ENCODE results near the gene HLCS. TPM values are rescaled to one million over a fixed set of nuclear protein-coding genes. Genes with fewer than 3 reads are reported as not detected.

Gene HLCS
- total RNA-seq, 1 experiment from 2014 or later = 13.0 TPM

DNA sequence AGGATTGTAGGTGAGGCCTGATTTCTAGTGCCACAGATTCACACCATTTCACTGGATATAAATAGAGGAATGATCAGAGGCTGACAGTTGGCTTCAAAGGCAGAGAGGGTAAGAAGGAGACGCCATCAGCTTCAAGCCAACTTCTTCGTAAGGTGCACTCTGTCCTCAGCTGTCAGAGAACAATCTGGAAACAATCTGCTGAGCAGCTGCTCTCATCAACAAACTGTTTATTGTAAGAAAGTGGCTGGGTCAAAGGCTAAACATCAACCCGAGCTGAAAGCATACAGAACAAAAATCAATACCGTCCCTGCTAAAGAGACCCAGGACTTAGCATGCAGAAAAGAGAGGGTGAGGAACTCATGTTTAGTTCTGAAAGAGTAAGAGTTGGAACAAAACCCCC is 48.2 kb downstream of the HLCS start:
- Histone ChIP-seq H3K27me3 (ENCODE audit: control insufficient read depth, insufficient read depth, low read length) (no peaks in the 10 kb centered on the region), H3K36me3 (replicated peaks; ENCODE audit: control insufficient read depth, insufficient read depth, low read length) (no peaks in the 10 kb centered on the region), H3K4me3 (ENCODE audit: insufficient read depth, low read depth, low read length) (no peak overlapping the region)
- DNase-seq = no peak

DNA sequence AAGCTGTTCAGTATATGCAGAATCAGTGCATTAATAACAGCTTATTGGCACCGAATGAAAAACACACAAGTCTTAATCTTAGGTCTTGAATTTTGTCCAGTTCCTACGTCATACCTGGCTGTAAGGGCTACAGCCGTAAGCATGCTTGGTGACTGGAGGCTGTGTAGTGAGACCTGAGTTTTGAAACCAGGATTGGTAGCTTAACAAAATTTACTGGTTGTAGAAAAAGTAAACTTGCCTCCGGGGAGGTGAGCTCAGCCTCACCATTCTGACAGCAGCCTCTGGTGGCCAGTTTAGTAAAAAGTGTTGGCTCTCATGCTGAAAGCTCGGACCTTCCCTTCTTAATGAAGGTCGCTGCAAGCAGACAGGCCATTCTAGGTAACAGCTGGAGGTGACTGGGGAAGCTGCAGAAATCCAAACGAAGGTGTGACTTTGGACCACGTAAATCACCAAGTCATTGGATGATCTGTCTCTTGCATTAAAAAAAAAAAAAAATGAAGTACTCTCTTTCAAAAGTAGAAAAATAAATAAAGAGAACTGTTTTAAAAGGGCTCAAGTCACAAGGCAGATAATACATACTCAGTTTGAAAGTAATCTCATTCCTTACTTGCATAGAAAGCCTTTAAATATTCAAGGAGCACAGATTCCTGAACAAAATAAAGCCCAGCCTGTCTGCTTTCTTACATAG is 48.9 kb downstream of the HLCS start:
- DNase-seq = peak; percentile 77
- no peaks in the 10 kb centered on the region for H3K36me3 ChIP-seq (replicated peaks; ENCODE audit: control insufficient read depth, insufficient read depth, low read length)
- no peaks in the 10 kb centered on the region for H3K27me3 ChIP-seq (ENCODE audit: control insufficient read depth, insufficient read depth, low read length)
- no peak overlapping the region for H3K4me3 ChIP-seq (ENCODE audit: insufficient read depth, low read depth, low read length)

DNA sequence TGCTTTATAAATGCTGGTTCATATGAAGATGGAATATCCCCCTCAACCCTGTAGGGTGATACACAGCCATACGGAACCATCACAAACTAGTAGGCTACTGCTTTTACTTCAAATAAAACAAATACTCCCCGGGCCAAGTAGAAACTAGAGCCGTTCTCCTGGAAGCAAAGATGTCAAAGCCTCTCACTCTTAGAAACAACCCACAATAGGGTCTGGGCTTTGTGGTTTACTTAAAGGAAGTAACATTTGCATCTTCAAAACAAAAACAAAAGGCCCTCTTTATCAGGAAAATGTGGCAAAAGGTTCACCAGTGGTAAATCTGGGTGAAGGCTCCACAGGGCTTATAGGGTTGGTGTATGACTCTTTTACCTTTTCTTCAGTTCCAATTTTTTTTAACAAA is 49.8 kb downstream of the HLCS start:
- no peak overlapping the region for H3K4me3 ChIP-seq (ENCODE audit: insufficient read depth, low read depth, low read length)
- DNase-seq = no peak
- H3K36me3 ChIP-seq (replicated peaks; ENCODE audit: control insufficient read depth, insufficient read depth, low read length) = no peaks in the 10 kb centered on the region
- H3K27me3 ChIP-seq (ENCODE audit: control insufficient read depth, insufficient read depth, low read length) = no peaks in the 10 kb centered on the region

DNA sequence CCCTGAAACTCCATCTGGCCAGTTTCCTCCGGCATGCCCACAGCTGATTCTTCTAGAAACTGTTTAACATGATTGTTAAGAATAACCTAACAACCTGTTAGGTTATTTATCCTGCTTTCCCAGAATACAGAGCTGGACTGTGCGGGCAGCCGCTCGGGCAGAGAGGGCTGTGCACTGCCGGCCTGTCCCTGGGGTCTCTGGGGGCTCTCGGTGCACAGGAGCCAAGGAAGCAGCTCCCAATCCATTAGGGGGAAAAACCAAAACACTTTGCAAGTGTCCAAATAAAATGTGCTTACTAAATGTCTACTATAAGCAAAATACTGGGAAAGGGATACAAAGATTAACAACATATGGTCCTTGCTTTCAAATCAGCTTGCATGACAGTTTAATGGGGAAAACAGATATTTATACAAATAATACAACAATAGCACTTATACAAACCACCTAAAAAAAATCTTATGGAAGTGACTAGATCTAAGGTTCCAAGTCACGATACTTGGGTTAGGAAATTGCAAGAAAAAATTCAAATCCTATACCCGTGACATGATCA is 50.7 kb downstream of the HLCS start:
- no peak for DNase-seq
- no peak overlapping the region for H3K4me3 ChIP-seq (ENCODE audit: insufficient read depth, low read depth, low read length)
- H3K27me3 ChIP-seq (ENCODE audit: control insufficient read depth, insufficient read depth, low read length) = no peaks in the 10 kb centered on the region
- no peaks in the 10 kb centered on the region for H3K36me3 ChIP-seq (replicated peaks; ENCODE audit: control insufficient read depth, insufficient read depth, low read length)

DNA sequence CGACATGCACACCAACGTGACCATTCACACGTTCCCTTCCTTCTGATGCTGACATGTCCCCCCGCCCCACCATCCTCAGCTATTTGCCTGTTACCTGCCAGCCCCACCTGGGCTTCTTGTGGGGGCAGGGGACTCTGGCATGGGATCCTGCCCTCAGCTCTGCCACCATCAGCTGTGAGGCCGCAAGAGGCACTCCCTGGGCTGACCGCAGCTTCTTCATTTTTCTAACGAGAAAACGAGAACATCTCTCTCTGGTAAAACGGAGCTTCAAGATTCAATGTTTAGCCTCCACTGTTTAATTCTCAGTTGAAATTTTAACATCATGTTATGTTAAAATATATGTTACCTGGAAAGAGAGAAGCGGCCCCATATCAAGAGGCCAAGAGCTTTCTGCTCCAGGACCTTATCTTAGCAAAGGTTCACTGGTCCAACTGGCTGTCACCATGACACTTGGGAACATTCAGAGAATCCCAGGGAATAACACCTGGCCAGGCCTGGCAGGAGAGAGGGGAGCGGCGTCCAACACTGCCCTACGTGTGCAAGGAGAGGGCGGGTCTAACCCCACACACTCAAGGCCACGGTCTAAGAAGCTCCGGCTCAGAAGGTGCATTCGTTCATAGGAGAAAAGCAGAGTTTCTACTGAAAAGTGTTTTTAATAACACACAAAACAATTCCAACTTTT is 51.3 kb downstream of the HLCS start:
- Histone ChIP-seq H3K27me3 (ENCODE audit: control insufficient read depth, insufficient read depth, low read length) (no peaks in the 10 kb centered on the region), H3K36me3 (replicated peaks; ENCODE audit: control insufficient read depth, insufficient read depth, low read length) (no peaks in the 10 kb centered on the region), H3K4me3 (ENCODE audit: insufficient read depth, low read depth, low read length) (no peak overlapping the region)
- no peak for DNase-seq

DNA sequence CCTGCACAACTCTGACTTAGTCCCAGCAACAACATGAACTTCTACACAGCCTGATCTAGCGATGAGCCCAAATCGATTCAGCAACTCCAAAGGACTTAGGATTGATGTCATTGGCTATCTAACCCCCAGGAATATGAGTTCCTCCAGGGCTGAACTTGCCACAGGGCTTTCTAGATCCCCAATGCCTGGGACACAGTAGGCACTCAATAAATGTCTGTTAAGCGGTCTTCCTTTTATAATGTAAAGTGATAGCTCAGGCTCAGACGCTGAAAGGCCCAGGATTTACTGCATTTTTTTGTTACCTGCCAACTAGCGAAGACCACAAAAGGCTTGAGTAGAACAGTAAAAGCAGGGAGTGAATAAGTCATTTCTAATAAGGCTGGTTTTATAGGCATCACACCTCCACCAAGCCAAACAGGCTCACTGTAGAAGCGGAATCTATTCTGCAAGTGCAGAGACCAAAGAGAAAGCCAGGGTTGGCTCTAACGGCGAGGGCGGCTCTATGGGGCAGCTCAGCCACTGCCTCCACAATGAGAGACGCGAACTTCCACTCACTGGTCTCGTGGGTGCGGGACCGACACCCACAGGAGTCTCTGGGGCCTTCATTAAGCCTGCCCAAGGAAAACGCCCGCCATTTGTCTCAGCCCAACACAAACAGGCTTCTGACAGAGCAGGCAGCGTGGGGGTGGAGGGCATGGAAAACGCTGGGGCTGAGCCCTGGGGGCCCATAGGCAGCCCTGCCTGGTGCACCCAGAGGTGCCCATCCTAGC is 52.0 kb downstream of the HLCS start:
- DNase-seq = peak; percentile 46
- Histone ChIP-seq H3K27me3 (ENCODE audit: control insufficient read depth, insufficient read depth, low read length) (no peaks in the 10 kb centered on the region), H3K36me3 (replicated peaks; ENCODE audit: control insufficient read depth, insufficient read depth, low read length) (no peaks in the 10 kb centered on the region), H3K4me3 (ENCODE audit: insufficient read depth, low read depth, low read length) (no peak overlapping the region)

DNA sequence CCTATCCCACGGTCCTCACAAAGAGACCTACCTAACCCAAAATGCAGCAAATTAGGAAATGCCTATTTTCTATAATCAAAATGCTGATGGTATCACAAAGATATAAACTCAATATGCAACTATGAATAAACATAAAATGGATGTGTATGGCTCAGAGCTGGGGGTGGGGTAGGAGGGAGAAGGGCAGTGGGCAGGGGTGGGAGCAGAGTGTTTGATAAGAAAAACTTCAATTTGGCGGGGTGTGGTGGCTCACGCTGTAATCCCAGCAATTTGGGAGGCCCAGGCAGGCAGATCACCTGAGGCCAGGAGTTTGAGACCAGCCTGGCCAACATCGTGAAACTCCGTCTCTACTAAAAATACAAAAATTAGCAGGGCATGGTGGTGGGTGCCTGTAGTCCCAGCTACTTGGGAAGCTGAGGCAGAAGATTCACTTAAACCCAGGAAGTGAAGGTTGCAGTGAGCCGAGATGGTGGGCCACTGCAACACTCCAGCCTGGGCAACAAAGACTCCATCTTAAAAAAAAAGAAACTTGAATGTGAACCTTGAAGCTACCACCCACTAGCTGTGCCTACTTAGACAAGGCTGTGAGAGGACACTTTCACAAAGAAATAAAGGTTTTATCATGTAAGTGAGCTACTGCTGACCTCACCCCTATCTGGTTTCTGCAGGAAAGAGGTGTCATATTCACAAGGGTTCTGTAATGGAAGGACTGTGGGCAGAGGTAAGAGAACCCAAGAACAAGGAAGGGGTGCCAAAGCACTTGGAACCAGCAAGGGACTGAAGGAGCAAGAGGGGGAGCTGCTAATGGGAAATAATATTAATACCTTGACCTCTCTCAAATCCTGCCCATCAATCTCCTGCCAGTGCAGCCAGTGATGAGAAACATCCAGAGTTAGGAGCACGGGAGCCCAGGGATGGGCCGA is 53.0 kb downstream of the HLCS start:
- H3K36me3 ChIP-seq (replicated peaks; ENCODE audit: control insufficient read depth, insufficient read depth, low read length) = no peaks in the 10 kb centered on the region
- no peaks in the 10 kb centered on the region for H3K27me3 ChIP-seq (ENCODE audit: control insufficient read depth, insufficient read depth, low read length)
- no peak for DNase-seq
- H3K4me3 ChIP-seq (ENCODE audit: insufficient read depth, low read depth, low read length) = no peak overlapping the region

DNA sequence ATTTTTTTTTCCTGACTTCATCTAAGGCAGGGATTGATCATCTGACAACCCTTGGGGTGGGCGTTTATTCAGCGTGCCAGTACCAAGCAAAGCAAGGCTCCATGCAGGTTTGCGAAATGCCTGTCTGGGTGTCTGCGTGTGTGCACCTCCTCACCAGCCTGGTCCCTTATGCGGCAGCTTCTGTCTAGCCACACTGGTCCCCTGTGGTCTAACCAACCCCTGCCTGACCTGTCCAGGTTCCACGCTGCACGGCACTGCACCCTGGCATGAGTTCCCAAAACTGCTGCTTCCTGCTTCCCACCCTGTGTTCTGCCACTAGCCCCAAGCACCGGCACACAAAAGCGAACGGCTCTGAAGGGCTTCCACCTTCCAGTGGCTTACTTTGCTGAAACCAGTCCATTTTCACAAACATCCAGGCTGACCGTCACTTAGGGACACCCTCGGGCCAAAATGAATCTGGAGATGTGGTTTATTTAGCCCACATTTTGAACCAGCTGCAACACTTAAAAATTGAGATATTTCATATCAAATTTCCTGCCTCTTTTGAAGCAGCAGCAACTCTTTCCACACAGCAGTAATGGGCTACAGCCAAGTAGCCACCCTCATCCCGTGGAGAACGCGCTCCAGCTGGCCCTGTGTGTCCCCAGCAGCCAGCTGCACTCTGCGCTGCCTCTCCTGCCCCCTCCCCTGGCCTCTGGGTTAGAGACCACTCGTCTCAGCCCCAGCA is 55.7 kb downstream of the HLCS start:
- Histone ChIP-seq H3K4me3 (ENCODE audit: insufficient read depth, low read depth, low read length) (no peak overlapping the region), H3K27me3 (ENCODE audit: control insufficient read depth, insufficient read depth, low read length) (no peaks in the 10 kb centered on the region), H3K36me3 (replicated peaks; ENCODE audit: control insufficient read depth, insufficient read depth, low read length) (no peaks in the 10 kb centered on the region)
- DNase-seq = no peak

DNA sequence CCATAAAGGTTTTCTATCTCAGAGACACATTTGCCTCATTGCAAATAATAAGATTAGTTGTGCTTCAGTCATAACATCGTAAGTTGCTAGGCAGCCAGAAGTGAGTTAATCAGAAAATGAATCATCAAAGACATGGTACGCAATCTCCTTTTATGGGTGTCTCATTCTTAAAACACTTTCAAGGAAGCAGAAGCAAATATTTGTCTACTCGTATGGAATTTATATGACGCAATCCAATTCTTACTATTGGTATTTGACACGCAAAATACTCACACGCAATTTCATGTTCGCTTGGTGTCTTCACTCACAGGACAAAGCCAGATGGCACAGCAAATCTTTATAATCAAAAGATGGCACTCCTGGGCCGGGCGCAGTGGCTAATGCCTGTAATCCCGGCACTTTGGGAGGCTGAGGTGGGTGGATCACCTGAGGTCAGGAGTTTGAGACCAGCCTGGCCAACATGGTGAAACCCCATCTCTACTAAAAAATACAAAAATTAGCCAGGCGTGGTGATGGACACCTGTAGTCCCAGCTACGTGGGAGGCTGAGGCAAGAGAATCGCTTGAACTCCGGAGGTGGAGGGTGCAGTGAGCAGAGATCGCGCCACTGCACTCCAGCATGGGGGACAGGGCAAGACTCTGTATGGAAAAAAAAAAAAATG is 56.4 kb downstream of the HLCS start:
- Histone ChIP-seq H3K27me3 (ENCODE audit: control insufficient read depth, insufficient read depth, low read length) (no peaks in the 10 kb centered on the region), H3K36me3 (replicated peaks; ENCODE audit: control insufficient read depth, insufficient read depth, low read length) (no peaks in the 10 kb centered on the region)
- DNase-seq = no peak

DNA sequence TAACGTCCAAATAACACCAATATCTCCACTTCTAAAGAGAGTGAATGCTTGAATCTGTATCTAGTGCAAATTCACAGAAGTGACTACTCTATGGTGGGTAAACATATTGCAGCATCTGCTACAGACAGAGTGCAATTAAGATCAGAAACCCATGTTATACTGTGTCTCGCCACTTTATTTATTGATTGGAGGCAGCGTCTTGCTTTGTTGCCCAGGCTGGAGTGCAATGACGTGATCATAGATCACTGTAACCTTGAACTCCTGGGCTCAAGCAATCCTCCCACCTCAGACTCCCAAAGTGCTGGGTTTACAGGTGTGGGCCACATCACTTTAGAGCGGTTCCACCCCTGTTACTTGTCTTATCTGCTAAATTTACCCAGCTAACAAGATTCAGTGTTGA is 57.0 kb downstream of the HLCS start:
- DNase-seq = no peak
- no peaks in the 10 kb centered on the region for H3K36me3 ChIP-seq (replicated peaks; ENCODE audit: control insufficient read depth, insufficient read depth, low read length)
- H3K4me3 ChIP-seq (ENCODE audit: insufficient read depth, low read depth, low read length) = no peak overlapping the region
- H3K27me3 ChIP-seq (ENCODE audit: control insufficient read depth, insufficient read depth, low read length) = no peaks in the 10 kb centered on the region

More for the DNA sequence above, 56.4 kb downstream of the HLCS start:
- H3K4me3 ChIP-seq (ENCODE audit: insufficient read depth, low read depth, low read length) = no peak overlapping the region

DNA sequence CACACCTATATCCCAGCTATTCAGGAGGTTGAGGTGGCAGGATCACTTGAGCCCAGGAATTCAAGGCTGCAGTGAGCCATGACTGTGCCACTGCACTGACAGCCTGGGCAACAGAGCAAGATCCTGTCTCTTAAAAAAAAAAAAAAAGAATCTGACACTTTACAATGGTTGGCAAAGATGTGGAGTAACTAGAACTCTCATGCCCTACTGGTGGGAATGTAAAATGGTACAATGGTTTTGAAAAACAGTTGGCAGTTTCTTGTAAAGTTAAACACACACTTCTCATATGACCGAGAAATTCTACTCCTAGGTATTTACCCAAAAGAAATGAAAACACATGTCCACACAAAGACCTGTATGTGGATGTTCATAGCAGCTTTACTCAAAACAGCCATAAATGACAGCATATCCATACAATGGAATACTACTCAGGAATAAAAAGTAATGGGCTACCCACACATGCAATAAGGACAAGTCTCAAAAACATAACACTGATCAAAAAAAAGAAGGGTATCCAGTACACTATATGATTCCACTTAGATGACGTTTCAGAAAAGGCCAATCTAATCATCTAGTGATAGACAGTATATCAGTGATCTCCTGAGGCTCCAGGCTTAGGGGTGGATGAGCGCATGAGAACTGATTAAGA is 58.1 kb downstream of the HLCS start:
- Histone ChIP-seq H3K4me3 (ENCODE audit: insufficient read depth, low read depth, low read length) (no peak overlapping the region), H3K36me3 (replicated peaks; ENCODE audit: control insufficient read depth, insufficient read depth, low read length) (no peaks in the 10 kb centered on the region), H3K27me3 (ENCODE audit: control insufficient read depth, insufficient read depth, low read length) (no peaks in the 10 kb centered on the region)
- DNase-seq = no peak

DNA sequence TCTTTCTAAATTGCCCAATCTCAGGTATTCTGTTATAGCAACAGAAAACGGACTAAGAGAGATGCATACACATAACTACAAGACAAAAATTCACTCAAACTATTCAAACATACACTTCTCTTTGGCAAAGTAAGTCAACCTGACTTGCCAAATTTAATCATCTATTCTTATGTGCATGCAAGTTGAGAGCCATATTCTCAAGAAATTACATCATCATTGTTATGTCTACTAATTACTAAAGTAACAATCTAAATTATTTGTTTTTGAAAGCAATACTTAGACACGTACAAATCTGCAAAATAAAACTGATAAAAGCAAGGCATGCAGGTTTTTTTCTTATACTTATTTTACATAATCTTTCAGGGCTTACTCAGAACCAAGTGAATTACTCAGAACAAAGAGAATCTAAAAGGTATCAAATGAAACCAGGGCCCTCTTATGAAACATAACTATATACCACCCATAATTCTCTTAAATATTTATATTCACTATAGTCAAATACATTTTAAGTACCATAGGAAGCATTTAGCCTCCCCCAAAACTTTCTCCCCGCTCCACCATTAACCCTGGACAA is 62.3 kb downstream of the HLCS start:
- no peak for DNase-seq
- Histone ChIP-seq H3K27me3 (ENCODE audit: control insufficient read depth, insufficient read depth, low read length) (no peaks in the 10 kb centered on the region), H3K4me3 (ENCODE audit: insufficient read depth, low read depth, low read length) (no peak overlapping the region), H3K36me3 (replicated peaks; ENCODE audit: control insufficient read depth, insufficient read depth, low read length) (no peaks in the 10 kb centered on the region)

Data from H7 (cell line).